IMR-90 (cell line): ENCODE results near the gene PPP1R14D. TPM values are rescaled to one million over a fixed set of nuclear protein-coding genes. Genes with fewer than 3 reads are reported as not detected.

Experiments used
- ATAC-seq: fragments of 200-7000 bp; cut with Tn5 transposase; 2 replicates; pipeline ENCODE4 v1.9.1; 2020; ENCODE audit warnings: low read depth, mild to moderate bottlenecking, moderate library complexity
- BruUV-seq: library from RNA; stranded (reverse); fragments of 400-500 nt; replicated peaks from 2 replicates; lab custom pipeline; 2021; lab: Mats Ljungman, UMichigan
- CTCF ChIA-PET: fragments of 300-600 bp; formaldehyde crosslinking; extraction: SDS; loops from one replicate; lab custom pipeline; 2021; ENCODE audit warnings: antibody characterized with exemption; lab: Yijun Ruan, JAX
- POLR2A ChIA-PET: fragments of 300-600 bp; sonication (Branson Sonifier 250); formaldehyde crosslinking; loops from one replicate; lab custom pipeline; 2022; ENCODE audit warnings: antibody characterized with exemption; ENCODE audit not compliant: unreplicated experiment; lab: Charles Lee
- DNase-seq: peaks from one replicate; pipeline ENCODE4 v3.0.0; 2013
- H2AFZ ChIP-seq: replicated peaks from 2 replicates; pipeline ENCODE3; 2013; ENCODE audit warnings: low read length, mild to moderate bottlenecking; ENCODE audit not compliant: poor library complexity
- H2AK5ac ChIP-seq: 2 replicates; pipeline ENCODE4 v1.6.1; 2013; ENCODE audit warnings: low read depth, low read length, inconsistent platforms
- H2AK9ac ChIP-seq: replicated peaks from 2 replicates; pipeline ENCODE3; 2013; ENCODE audit warnings: mild to moderate bottlenecking, low read depth, low read length, moderate library complexity; ENCODE audit not compliant: poor library complexity
- H2BK120ac ChIP-seq: 2 replicates; pipeline ENCODE4 v1.6.1; 2013; ENCODE audit warnings: low read depth, low read length, inconsistent platforms
- H2BK15ac ChIP-seq: 3 replicates; pipeline ENCODE4 v1.6.1; 2013; ENCODE audit warnings: low read depth, low read length, inconsistent platforms
- H2BK20ac ChIP-seq: 2 replicates; pipeline ENCODE4 v1.6.1; 2013; ENCODE audit warnings: low read depth, mild to moderate bottlenecking, inconsistent platforms, low read length, moderate library complexity
- H2BK5ac ChIP-seq: 2 replicates; pipeline ENCODE4 v1.6.1; 2013; ENCODE audit warnings: mild to moderate bottlenecking, low read depth, low read length, inconsistent platforms; ENCODE audit not compliant: poor library complexity, severe bottlenecking
- H3K14ac ChIP-seq: replicated peaks from 2 replicates; pipeline ENCODE4 v1.6.1; 2013; ENCODE audit warnings: low read depth, low read length, inconsistent platforms
- H3K18ac ChIP-seq: 2 replicates; pipeline ENCODE4 v1.6.1; 2013; ENCODE audit warnings: low read depth, low read length, control low read depth
- H3K23ac ChIP-seq: 2 replicates; pipeline ENCODE4 v1.6.1; 2013; ENCODE audit warnings: low read depth, low read length, inconsistent platforms
- H3K27ac ChIP-seq: 2 replicates; pipeline ENCODE4 v1.5.1; 2013; ENCODE audit warnings: mild to moderate bottlenecking, control low read depth, low read length; ENCODE audit not compliant: insufficient read depth
- H3K27me3 ChIP-seq: 2 replicates; pipeline ENCODE4 v1.6.1; 2013; ENCODE audit warnings: low read length; ENCODE audit not compliant: control insufficient read depth, insufficient read depth
- H3K36me3 ChIP-seq: 2 replicates; pipeline ENCODE4 v1.6.1; 2013; ENCODE audit warnings: low read length, mixed read lengths; ENCODE audit not compliant: control insufficient read depth, insufficient read depth
- H3K4ac ChIP-seq: 2 replicates; pipeline ENCODE4 v1.6.1; 2013; ENCODE audit warnings: low read depth, low read length, inconsistent platforms
- H3K4me1 ChIP-seq: 2 replicates; pipeline ENCODE4 v1.6.1; 2013; ENCODE audit warnings: low read length, mixed read lengths; ENCODE audit not compliant: control insufficient read depth, insufficient read depth
- H3K4me2 ChIP-seq: 2 replicates; pipeline ENCODE4 v1.6.1; 2013; ENCODE audit warnings: low read depth, mild to moderate bottlenecking, control low read depth, low read length, moderate library complexity
- H3K4me3 ChIP-seq: 2 replicates; pipeline ENCODE4 v1.5.1; 2013; ENCODE audit warnings: low read depth, mild to moderate bottlenecking, control low read depth, low read length, moderate library complexity; ENCODE audit not compliant: insufficient read depth
- H3K56ac ChIP-seq: 2 replicates; pipeline ENCODE4 v1.6.1; 2013; ENCODE audit warnings: low read length, inconsistent platforms; ENCODE audit not compliant: insufficient read depth; ENCODE audit errors: extremely low read depth
- H3K79me1 ChIP-seq, 2 experiments: 2 replicates each; pipeline ENCODE4 v1.6.1; 2013; ENCODE audit warnings: low read length in 2 of 2, inconsistent platforms in 1 of 2, low read depth in 1 of 2
- H3K9ac ChIP-seq: 2 replicates; pipeline ENCODE4 v1.6.1; 2013; ENCODE audit warnings: low read depth, low read length, control low read depth
- H3K9me1 ChIP-seq: 2 replicates; pipeline ENCODE4 v1.6.1; 2013; ENCODE audit warnings: low read length, inconsistent platforms; ENCODE audit not compliant: insufficient read depth
- H3K9me3 ChIP-seq: 2 replicates; pipeline ENCODE4 v1.6.1; 2013; ENCODE audit warnings: low read length; ENCODE audit not compliant: control insufficient read depth, insufficient read depth
- H4K20me1 ChIP-seq: 2 replicates; pipeline ENCODE4 v1.6.1; 2013; ENCODE audit warnings: low read length, inconsistent platforms; ENCODE audit not compliant: insufficient read depth
- H4K5ac ChIP-seq: 2 replicates; pipeline ENCODE4 v1.6.1; 2013; ENCODE audit warnings: mild to moderate bottlenecking, low read depth, low read length, control low read depth
- H4K8ac ChIP-seq, 2 experiments: 2 replicates each; pipeline ENCODE4 v1.6.1; 2013; ENCODE audit warnings: low read depth in 2 of 2, low read length in 2 of 2, control low read depth in 1 of 2, inconsistent platforms in 1 of 2
- H4K91ac ChIP-seq: 2 replicates; pipeline ENCODE4 v1.6.1; 2013; ENCODE audit warnings: low read depth, low read length, inconsistent platforms; ENCODE audit not compliant: insufficient read depth
- BHLHE40 ChIP-seq: fragments of 150-350 bp; IDR thresholded peaks from 2 replicates; pipeline ENCODE4 v1.6.1; 2016; ENCODE audit warnings: mild to moderate bottlenecking, low read depth, low read length
- CTCF ChIP-seq: conservative IDR thresholded peaks from 2 replicates; pipeline ENCODE4 v1.5.1; 2012; ENCODE audit warnings: mild to moderate bottlenecking, low read depth, low read length, improper control_type of control experiment
- WGBS, 2 experiments: methylation state at CpG; one replicate each; pipeline versions ENCODE4 v1.1.5 to v1.1.7; 2013; ENCODE audit warnings: missing lambda C conversion rate in 2 of 2; ENCODE audit not compliant: insufficient read length in 1 of 2; ENCODE audit errors: extremely low coverage in 2 of 2; 5-methylcytosine and 5-hydroxymethylcytosine counted together
- dilution Hi-C: fragments of 300-500 bp; cut with HindIII; formaldehyde crosslinking; loops from one replicate; pipeline ENCODE4 v1.14.3; 2018; ENCODE audit warnings: low sequenced_read_pairs; ENCODE audit not compliant: unreplicated experiment
- in situ Hi-C: fragments of 300-500 bp; cut with MboI; formaldehyde crosslinking; loops from 3 replicates; pipeline ENCODE4 v1.14.3; 2019; ENCODE audit warnings: low sequenced_read_pairs, inconsistent platforms, mixed read lengths
- intact Hi-C: fragments of 100-400 bp; cut with micrococcal nuclease; formaldehyde crosslinking; loops from 2 replicates; pipeline ENCODE4 v1.10.0; 2022
- polyA plus RNA-seq, 3 experiments: library from polyadenylated mRNA; depleted of rRNA; stranded (reverse); fragments of >200 nt; gene quantifications; 2 replicates each; pipeline ENCODE4 v1.2.3, GENCODE V29; 2012; ENCODE audit warnings: low replicate concordance in 1 of 3
- total RNA-seq: library from RNA; depleted of rRNA; stranded (reverse); fragments of >200 nt; gene quantifications from 2 replicates; pipeline ENCODE4 v1.2.3, GENCODE V29; 2012

The PPP1R14D gene
- total and polyA plus RNA-seq, 2 of the 4 experiments (the other 2 are of a cell fraction), result not detected

GRCh38 chr15:40873694-40874561, 45.4 kb upstream of the PPP1R14D start, which contains the start of gene RHOV:
Gene RHOV (minus strand): TSS chr15:40874234. CDS start chr15:40874139, 95 bp downstream.
- ChIA-PET CTCF (interaction anchor here (1.7 kb wide), 1 partner anchor 15 kb away, joined by 15 read pairs; no protein-coding TSS in a partner anchor), POLR2A (interaction anchor here (0.6 kb wide), 1 partner anchor 79 kb away, joined by 4 read pairs; the partner anchor contains the start of gene CHAC1)
- no peak within 1 kb of the TSS for H3K23ac ChIP-seq
- H3K4ac ChIP-seq, result no peak within 1 kb of the TSS
- dilution Hi-C loops, result no loop called here
- H4K20me1 ChIP-seq, result no peaks in the 10 kb centered on the region
- H3K79me1 ChIP-seq, result no peaks in the 10 kb centered on the region
- intact Hi-C loops, result no loop called here
- TF ChIP-seq BHLHE40 (no peak), CTCF (peak; percentile 40)
- 0% methylated on average over 39 of the region's 74 CpGs; no CpG with 5 or more reads in 1 of the 2 experiments for WGBS, 2 experiments
- H2BK15ac ChIP-seq, result no peak within 1 kb of the TSS
- no peak within 1 kb of the TSS for H3K56ac ChIP-seq
- no peaks in the 10 kb centered on the region for H3K9me1 ChIP-seq
- H3K27ac ChIP-seq, result no peak within 1 kb of the TSS
- H3K14ac ChIP-seq, result no peak within 1 kb of the TSS
- no peak within 1 kb of the TSS for H2AK5ac ChIP-seq
- no peaks in the 10 kb centered on the region for H3K9me3 ChIP-seq
- H4K5ac ChIP-seq, result no peak within 1 kb of the TSS
- no TSS peak for BruUV-seq
- no peak within 1 kb of the TSS for H2BK120ac ChIP-seq
- peak within 1 kb of the TSS; percentile 80 for H2AFZ ChIP-seq
- H3K4me2 ChIP-seq, result peak within 1 kb of the TSS; percentile 97
- in situ Hi-C loops, result no loop called here
- peaks cover 25% of the 10 kb centered on the region for H3K27me3 ChIP-seq
- peak within 1 kb of the TSS; percentile 62 for H3K4me3 ChIP-seq
- H3K36me3 ChIP-seq, result no peaks in the 10 kb centered on the region
- peak within 1 kb of the TSS; percentile 48 for H2AK9ac ChIP-seq
- no peak within 1 kb of the TSS for H2BK5ac ChIP-seq
- no peak within 1 kb of the TSS for H3K9ac ChIP-seq
- DNase-seq (peak; percentile 29), ATAC-seq (peak; percentile 92)
- no peak within 1 kb of the TSS for H3K18ac ChIP-seq
- no peak within 1 kb of the TSS for H2BK20ac ChIP-seq
- no peak within 1 kb of the TSS for H4K8ac ChIP-seq
- no peaks in the 10 kb centered on the region for H3K4me1 ChIP-seq
- H4K91ac ChIP-seq, result no peak within 1 kb of the TSS
